DND-41 (cell line): Measurements from ENCODE around the gene RUNX1.

Source experiments
- CTCF ChIP-seq: IDR thresholded peaks from 2 replicates; pipeline ENCODE4 v1.5.1; 2012; ENCODE audit warnings: borderline replicate concordance, low read length, moderate library complexity, mild to moderate bottlenecking; ENCODE audit not compliant: poor library complexity, severe bottlenecking; ENCODE audit errors: extremely low read depth
- EZH2 ChIP-seq: IDR thresholded peaks from 3 replicates; pipeline ENCODE4 v1.6.1; 2012; ENCODE audit warnings: borderline replicate concordance, low read depth, mild to moderate bottlenecking, moderate library complexity, low read length, inconsistent platforms; ENCODE audit not compliant: severe bottlenecking

DNA sequence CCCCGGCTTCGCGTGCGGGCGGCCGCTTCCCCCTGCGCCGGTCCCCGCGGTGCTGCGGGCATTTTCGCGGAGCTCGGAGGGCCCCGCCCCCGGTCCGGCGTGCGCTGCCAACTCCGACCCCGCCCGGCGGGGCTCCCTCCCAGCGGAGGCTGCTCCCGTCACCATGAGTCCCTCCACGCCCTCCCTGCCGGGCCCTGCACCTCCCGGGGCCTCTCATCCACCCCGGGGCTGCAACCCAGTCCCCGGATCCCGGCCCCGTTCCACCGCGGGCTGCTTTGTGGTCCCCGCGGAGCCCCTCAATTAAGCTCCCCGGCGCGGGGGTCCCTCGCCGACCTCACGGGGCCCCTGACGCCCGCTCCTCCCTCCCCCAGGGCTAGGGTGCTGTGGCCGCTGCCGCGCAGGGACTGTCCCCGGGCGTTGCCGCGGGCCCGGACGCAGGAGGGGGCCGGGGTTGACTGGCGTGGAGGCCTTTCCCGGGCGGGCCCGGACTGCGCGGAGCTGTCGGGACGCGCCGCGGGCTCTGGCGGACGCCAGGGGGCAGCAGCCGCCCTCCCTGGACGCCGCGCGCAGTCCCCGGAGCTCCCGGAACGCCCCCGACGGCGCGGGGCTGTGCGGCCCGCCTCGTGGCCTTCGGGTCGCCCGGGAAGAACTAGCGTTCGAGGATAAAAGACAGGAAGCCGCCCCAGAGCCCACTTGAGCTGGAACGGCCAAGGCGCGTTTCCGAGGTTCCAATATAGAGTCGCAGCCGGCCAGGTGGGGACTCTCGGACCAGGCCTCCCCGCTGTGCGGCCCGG is 159.2 kb downstream of the RUNX1 start:
- TF ChIP-seq CTCF: peak; percentile 91
- no peak for TF ChIP-seq EZH2
